Measurements from ENCODE around the gene SRPK2.

SRPK2 gene

DNA sequence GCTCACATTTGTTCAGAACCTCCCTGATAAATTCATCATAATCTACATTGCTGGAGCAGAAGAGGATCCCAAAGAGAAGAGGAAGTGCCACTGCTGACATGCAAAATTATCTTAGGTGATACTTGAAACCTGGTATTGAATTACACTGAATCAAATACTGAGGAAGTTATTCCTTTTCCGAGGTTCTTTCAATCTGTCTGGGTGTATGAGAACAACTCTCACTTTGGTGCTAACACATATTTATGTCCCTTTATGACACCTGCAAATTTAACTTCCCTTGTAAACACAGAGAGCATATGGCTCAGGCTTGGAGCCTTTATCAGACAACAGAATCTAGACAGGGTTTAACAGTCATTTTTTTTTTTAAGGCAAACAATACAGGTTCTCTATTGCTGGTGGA is 131.4 kb downstream of the SRPK2 start (continued):
- TF ChIP-seq, protein P1, sequence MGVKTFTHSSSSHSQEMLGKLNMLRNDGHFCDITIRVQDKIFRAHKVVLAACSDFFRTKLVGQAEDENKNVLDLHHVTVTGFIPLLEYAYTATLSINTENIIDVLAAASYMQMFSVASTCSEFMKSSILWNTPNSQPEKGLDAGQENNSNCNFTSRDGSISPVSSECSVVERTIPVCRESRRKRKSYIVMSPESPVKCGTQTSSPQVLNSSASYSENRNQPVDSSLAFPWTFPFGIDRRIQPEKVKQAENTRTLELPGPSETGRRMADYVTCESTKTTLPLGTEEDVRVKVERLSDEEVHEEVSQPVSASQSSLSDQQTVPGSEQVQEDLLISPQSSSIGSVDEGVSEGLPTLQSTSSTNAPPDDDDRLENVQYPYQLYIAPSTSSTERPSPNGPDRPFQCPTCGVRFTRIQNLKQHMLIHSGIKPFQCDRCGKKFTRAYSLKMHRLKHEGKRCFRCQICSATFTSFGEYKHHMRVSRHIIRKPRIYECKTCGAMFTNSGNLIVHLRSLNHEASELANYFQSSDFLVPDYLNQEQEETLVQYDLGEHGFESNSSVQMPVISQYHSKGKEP (tag by site-specific recombination; IDR thresholded peaks at IDR 0.05), result 0 out of 2 replicates have a peak, but pooled peaks have one; percentile 27
- TF ChIP-seq, protein P2, sequence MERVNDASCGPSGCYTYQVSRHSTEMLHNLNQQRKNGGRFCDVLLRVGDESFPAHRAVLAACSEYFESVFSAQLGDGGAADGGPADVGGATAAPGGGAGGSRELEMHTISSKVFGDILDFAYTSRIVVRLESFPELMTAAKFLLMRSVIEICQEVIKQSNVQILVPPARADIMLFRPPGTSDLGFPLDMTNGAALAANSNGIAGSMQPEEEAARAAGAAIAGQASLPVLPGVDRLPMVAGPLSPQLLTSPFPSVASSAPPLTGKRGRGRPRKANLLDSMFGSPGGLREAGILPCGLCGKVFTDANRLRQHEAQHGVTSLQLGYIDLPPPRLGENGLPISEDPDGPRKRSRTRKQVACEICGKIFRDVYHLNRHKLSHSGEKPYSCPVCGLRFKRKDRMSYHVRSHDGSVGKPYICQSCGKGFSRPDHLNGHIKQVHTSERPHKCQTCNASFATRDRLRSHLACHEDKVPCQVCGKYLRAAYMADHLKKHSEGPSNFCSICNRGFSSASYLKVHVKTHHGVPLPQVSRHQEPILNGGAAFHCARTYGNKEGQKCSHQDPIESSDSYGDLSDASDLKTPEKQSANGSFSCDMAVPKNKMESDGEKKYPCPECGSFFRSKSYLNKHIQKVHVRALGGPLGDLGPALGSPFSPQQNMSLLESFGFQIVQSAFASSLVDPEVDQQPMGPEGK (tag by site-specific recombination; IDR thresholded peaks at IDR 0.05), result no peak
- TF ChIP-seq ZNF366 (tag by site-specific recombination; conservative IDR thresholded peaks at IDR 0.05) (0 out of 2 replicates have a peak, but pooled peaks have one; percentile 41), ZNF610 (tag by site-specific recombination; IDR thresholded peaks at IDR 0.05; ENCODE audit: borderline replicate concordance) (no peak), ZBTB21 (tag by site-specific recombination; IDR thresholded peaks at IDR 0.05) (no peak), ZNF114 (tag by site-specific recombination; IDR thresholded peaks at IDR 0.05) (no peak), ZNF174 (tag by site-specific recombination; IDR thresholded peaks at IDR 0.05) (no peak), IKZF3 (tag by site-specific recombination; IDR thresholded peaks at IDR 0.05) (peak; percentile 63), ZNF629 (tag by site-specific recombination; IDR thresholded peaks at IDR 0.05) (0 out of 2 replicates have a peak, but pooled peaks have one; percentile 14), GLI4 (tag by site-specific recombination; IDR thresholded peaks at IDR 0.05) (no peak), ZNF843 (tag by site-specific recombination; IDR thresholded peaks at IDR 0.05) (peak; percentile 37), KLF16 (tag by site-specific recombination; IDR thresholded peaks at IDR 0.05) (no peak)
- TF ChIP-seq, protein P3, sequence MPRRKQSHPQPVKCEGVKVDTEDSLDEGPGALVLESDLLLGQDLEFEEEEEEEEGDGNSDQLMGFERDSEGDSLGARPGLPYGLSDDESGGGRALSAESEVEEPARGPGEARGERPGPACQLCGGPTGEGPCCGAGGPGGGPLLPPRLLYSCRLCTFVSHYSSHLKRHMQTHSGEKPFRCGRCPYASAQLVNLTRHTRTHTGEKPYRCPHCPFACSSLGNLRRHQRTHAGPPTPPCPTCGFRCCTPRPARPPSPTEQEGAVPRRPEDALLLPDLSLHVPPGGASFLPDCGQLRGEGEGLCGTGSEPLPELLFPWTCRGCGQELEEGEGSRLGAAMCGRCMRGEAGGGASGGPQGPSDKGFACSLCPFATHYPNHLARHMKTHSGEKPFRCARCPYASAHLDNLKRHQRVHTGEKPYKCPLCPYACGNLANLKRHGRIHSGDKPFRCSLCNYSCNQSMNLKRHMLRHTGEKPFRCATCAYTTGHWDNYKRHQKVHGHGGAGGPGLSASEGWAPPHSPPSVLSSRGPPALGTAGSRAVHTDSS (tag by site-specific recombination; IDR thresholded peaks at IDR 0.05), result no peak
- TF ChIP-seq, protein P4, sequence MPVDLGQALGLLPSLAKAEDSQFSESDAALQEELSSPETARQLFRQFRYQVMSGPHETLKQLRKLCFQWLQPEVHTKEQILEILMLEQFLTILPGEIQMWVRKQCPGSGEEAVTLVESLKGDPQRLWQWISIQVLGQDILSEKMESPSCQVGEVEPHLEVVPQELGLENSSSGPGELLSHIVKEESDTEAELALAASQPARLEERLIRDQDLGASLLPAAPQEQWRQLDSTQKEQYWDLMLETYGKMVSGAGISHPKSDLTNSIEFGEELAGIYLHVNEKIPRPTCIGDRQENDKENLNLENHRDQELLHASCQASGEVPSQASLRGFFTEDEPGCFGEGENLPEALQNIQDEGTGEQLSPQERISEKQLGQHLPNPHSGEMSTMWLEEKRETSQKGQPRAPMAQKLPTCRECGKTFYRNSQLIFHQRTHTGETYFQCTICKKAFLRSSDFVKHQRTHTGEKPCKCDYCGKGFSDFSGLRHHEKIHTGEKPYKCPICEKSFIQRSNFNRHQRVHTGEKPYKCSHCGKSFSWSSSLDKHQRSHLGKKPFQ (tag by site-specific recombination; IDR thresholded peaks at IDR 0.05), result no peak

DNA sequence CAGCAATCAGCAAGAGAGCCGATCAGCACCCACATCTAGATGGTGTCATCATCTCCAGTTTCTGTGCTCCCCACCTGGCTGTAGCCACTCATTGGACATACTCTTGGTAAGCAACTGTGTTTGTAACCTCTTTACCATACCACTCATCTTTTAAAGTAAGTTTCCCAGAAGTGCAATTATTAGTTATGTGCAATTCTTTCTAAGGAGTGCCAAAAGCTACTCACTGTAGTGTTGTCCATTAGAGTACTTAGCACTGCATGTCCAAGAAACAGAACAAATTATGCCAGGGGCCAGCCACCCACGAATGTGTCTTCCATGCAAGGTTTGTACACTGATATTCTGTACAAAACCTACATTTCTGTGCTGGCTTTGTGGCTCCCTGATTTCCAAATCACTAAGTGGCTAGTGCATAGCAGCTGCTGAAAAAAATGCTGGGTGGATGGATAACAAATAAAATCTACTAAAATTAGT is 131.9 kb downstream of the SRPK2 start:
- no peaks in the 10 kb centered on the region for H3K9me3 ChIP-seq (ENCODE audit: control insufficient read depth, insufficient read depth, low read depth, low read length)
- TF ChIP-seq REPIN1 (tag by site-specific recombination; IDR thresholded peaks at IDR 0.05; ENCODE audit: low read depth) (no peak), ZBTB17 (tag by site-specific recombination; IDR thresholded peaks at IDR 0.05) (0 out of 2 replicates have a peak, but pooled peaks have one; percentile 19)
- H3K4me3 ChIP-seq (ENCODE audit: low read depth, low read length), result no peak overlapping the region
- ChIA-PET POLR2A (no interaction called here), CTCF (interaction anchor here (0.7 kb wide), 1 partner anchor 142 kb away, joined by 3 read pairs; no protein-coding TSS in a partner anchor)
- H3K4me1 ChIP-seq (ENCODE audit: control insufficient read depth, insufficient read depth, low read length), result peaks cover 12% of the 10 kb centered on the region
- H3K27ac ChIP-seq (ENCODE audit: extremely low read depth, low read depth, low read length), result no peak overlapping the region
- H3K36me3 ChIP-seq (ENCODE audit: control insufficient read depth in 2 of 2, insufficient read depth in 1 of 2, low read length in 2 of 2), result no peaks in the 10 kb centered on the region

DNA sequence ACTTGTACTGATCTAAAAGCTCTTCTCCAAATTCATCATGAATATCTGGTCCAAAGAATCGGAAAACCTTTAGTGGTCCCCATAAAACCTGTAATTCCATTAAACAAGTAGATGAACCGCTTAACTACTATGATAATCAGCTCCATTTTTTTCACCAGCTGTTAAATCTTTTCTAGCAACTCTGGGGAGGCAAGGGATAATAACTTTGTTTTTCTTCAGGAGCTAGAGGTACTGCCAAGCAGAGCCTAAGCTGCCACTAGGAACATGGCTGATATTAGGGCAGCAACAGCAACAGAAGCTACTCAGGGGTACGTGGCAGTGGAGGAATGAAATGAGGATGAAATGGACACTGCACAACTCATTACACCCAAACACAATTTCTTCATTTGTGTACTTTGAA is 138.0 kb downstream of the SRPK2 start:
- ChIA-PET CTCF (interaction anchor here (1.3 kb wide), 1 partner anchor 11 kb away, joined by 5 read pairs; no protein-coding TSS in a partner anchor), POLR2A (interaction anchor here (0.5 kb wide), 1 partner anchor 90 kb away, joined by 3 read pairs; no protein-coding TSS in a partner anchor)
- Histone ChIP-seq H3K4me3 (ENCODE audit: low read depth, low read length) (no peak overlapping the region), H3K4me1 (ENCODE audit: control insufficient read depth, insufficient read depth, low read length) (peaks cover 12% of the 10 kb centered on the region), H3K27ac (ENCODE audit: extremely low read depth, low read depth, low read length) (no peak overlapping the region), H3K9me3 (ENCODE audit: control insufficient read depth, insufficient read depth, low read depth, low read length) (no peaks in the 10 kb centered on the region), H3K36me3 (ENCODE audit: control insufficient read depth in 2 of 2, insufficient read depth in 1 of 2, low read length in 2 of 2) (no peaks in the 10 kb centered on the region)
- no peak for TF ChIP-seq ZNF837 (tag by site-specific recombination; IDR thresholded peaks at IDR 0.05)
- TF ChIP-seq, protein P5, sequence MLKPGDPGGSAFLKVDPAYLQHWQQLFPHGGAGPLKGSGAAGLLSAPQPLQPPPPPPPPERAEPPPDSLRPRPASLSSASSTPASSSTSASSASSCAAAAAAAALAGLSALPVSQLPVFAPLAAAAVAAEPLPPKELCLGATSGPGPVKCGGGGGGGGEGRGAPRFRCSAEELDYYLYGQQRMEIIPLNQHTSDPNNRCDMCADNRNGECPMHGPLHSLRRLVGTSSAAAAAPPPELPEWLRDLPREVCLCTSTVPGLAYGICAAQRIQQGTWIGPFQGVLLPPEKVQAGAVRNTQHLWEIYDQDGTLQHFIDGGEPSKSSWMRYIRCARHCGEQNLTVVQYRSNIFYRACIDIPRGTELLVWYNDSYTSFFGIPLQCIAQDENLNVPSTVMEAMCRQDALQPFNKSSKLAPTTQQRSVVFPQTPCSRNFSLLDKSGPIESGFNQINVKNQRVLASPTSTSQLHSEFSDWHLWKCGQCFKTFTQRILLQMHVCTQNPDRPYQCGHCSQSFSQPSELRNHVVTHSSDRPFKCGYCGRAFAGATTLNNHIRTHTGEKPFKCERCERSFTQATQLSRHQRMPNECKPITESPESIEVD (tag by site-specific recombination; IDR thresholded peaks at IDR 0.05), result peak; percentile 41; the same call in 1 of the 2 replicates

Data from HEK293 (cell line).